Caco-2 (cell line): ENCODE results near the gene TRAFD1. TPM values are rescaled to one million over a fixed set of nuclear protein-coding genes. Genes with fewer than 3 reads are reported as not detected.

Source experiments
- BruUV-seq: library from RNA; stranded (reverse); fragments of 400-500 nt; replicated peaks from 2 replicates; lab custom pipeline; 2021; lab: Mats Ljungman, UMichigan
- CTCF ChIA-PET: fragments of 300-600 bp; sonication (Branson Sonifier 250); formaldehyde crosslinking; loops from one replicate; lab custom pipeline; 2022; ENCODE audit warnings: antibody characterized with exemption; lab: Charles Lee
- POLR2A ChIA-PET: fragments of 300-600 bp; sonication (Branson Sonifier 250); formaldehyde crosslinking; loops from one replicate; lab custom pipeline; 2022; ENCODE audit warnings: antibody characterized with exemption; lab: Charles Lee
- DNase-seq, 2 experiments: peaks; one replicate each; pipeline versions ENCODE4 v3.0.0 to v3.0.0-alpha.2; 2020 to 2022
- H3K27me3 ChIP-seq: replicated peaks from 2 replicates; pipeline ENCODE4 v1.6.0; 2011; ENCODE audit warnings: low read length; ENCODE audit not compliant: control insufficient read depth, insufficient read depth
- H3K36me3 ChIP-seq: 2 replicates; pipeline ENCODE4 v1.5.1; 2011; ENCODE audit warnings: low read length; ENCODE audit not compliant: control insufficient read depth, insufficient read depth
- H3K4me1 ChIP-seq: fragments of 250-450 bp; sonication (Bioruptor Pico); 2 replicates; pipeline ENCODE4 v1.5.1; 2020; ENCODE audit warnings: mild to moderate bottlenecking
- H3K4me3 ChIP-seq: 2 replicates; pipeline ENCODE4 v1.5.1; 2011; ENCODE audit warnings: low read depth, mild to moderate bottlenecking, control low read depth, low read length
- H3K9me3 ChIP-seq: fragments of 250-450 bp; sonication (Bioruptor Pico); 2 replicates; pipeline ENCODE4 v1.5.1; 2020; ENCODE audit warnings: mild to moderate bottlenecking, moderate library complexity
- H3K27ac Mint-ChIP-seq: one replicate; pipeline ENCODE4 v1.8.0; 2022; ENCODE audit warnings: mixed read lengths; ENCODE audit not compliant: unreplicated experiment
- H3K27me3 Mint-ChIP-seq: one replicate; pipeline ENCODE4 v1.8.0; 2022; ENCODE audit warnings: mixed read lengths; ENCODE audit not compliant: insufficient read depth, unreplicated experiment
- H3K36me3 Mint-ChIP-seq: one replicate; pipeline ENCODE4 v1.8.0; 2022; ENCODE audit warnings: mild to moderate bottlenecking, mixed read lengths; ENCODE audit not compliant: insufficient read depth, unreplicated experiment
- H3K4me1 Mint-ChIP-seq: one replicate; pipeline ENCODE4 v1.8.0; 2022; ENCODE audit warnings: low read depth, mixed read lengths; ENCODE audit not compliant: unreplicated experiment
- H3K4me3 Mint-ChIP-seq: one replicate; pipeline ENCODE4 v1.8.0; 2022; ENCODE audit warnings: mild to moderate bottlenecking, moderate library complexity, mixed read lengths; ENCODE audit not compliant: unreplicated experiment
- H3K9me3 Mint-ChIP-seq: one replicate; pipeline ENCODE4 v1.8.0; 2022; ENCODE audit warnings: mixed read lengths; ENCODE audit not compliant: unreplicated experiment
- intact Hi-C: fragments of 100-400 bp; cut with micrococcal nuclease; formaldehyde crosslinking; loops from one replicate; pipeline ENCODE4 v1.10.0; 2022; ENCODE audit not compliant: unreplicated experiment
- total RNA-seq: library from RNA; stranded (reverse); gene quantifications from 2 replicates; pipeline ENCODE4 v1.2.3, GENCODE V29; 2022
- TF ChIP-seq, protein P1 (sequence below), 2 experiments: fragments of 200-600 bp in 1 of 2; IDR thresholded peaks; 1 replicate in 1 of 2; 2 replicates in 1 of 2; pipeline versions ENCODE4 v1.5.1 to v1.8.0; 2011 to 2022; ENCODE audit warnings: antibody characterized with exemption in 1 of 2, control low read depth in 1 of 2, inconsistent platforms in 1 of 2, low read depth in 1 of 2, low read length in 1 of 2, mild to moderate bottlenecking in 1 of 2, moderate library complexity in 1 of 2; ENCODE audit not compliant: insufficient read depth in 1 of 2, severe bottlenecking in 1 of 2, unreplicated experiment in 1 of 2

TRAFD1 gene
- total RNA-seq, 1 experiment from 2014 or later: 25.5 TPM

DNA sequence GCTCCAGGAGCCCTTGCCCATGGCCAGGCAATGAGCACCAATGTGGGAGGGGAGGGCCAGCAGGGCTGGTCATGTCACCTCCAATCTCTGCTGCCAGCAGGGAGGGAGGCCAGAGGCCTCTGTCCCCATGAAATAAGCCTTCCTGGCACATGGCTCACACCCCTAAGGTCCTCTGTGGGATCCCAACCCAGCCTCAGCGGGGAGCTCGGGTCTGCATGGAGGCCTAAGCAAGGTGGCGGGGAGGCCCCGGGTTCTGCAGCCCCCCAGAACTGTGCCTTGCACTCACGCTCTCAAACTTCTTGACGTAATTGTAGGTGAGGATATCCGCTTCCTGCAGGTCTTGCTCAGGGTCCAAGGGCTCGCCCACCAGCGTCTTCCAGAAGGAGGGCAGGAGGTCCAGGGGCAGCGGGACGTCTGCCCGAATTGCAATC, 41.7 kb downstream of the TRAFD1 start:
- Mint-ChIP-seq H3K27ac (no peak overlapping the region), H3K27me3 (no peaks in the 10 kb centered on the region), H3K36me3 (peaks cover 29% of the 10 kb centered on the region), H3K4me3 (no peak overlapping the region), H3K4me1 (no peaks in the 10 kb centered on the region), H3K9me3 (no peaks in the 10 kb centered on the region)
- H3K36me3 ChIP-seq: no peaks in the 10 kb centered on the region; the same call in 1 of the 2 replicates
- TF ChIP-seq, protein P1, sequence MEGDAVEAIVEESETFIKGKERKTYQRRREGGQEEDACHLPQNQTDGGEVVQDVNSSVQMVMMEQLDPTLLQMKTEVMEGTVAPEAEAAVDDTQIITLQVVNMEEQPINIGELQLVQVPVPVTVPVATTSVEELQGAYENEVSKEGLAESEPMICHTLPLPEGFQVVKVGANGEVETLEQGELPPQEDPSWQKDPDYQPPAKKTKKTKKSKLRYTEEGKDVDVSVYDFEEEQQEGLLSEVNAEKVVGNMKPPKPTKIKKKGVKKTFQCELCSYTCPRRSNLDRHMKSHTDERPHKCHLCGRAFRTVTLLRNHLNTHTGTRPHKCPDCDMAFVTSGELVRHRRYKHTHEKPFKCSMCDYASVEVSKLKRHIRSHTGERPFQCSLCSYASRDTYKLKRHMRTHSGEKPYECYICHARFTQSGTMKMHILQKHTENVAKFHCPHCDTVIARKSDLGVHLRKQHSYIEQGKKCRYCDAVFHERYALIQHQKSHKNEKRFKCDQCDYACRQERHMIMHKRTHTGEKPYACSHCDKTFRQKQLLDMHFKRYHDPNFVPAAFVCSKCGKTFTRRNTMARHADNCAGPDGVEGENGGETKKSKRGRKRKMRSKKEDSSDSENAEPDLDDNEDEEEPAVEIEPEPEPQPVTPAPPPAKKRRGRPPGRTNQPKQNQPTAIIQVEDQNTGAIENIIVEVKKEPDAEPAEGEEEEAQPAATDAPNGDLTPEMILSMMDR (IDR thresholded peaks at IDR 0.05; ENCODE audit: insufficient read depth in 1 of 2, low read depth in 1 of 2, low read length in 1 of 2, severe bottlenecking in 1 of 2, unreplicated experiment in 1 of 2): no peak
- CTCF ChIA-PET: no interaction called here
- no peaks in the 10 kb centered on the region for H3K9me3 ChIP-seq
- POLR2A ChIA-PET: no interaction called here
- no peaks in the 10 kb centered on the region for H3K4me1 ChIP-seq
- H3K4me3 ChIP-seq: no peak overlapping the region
- no peaks in the 10 kb centered on the region for H3K27me3 ChIP-seq
- intact Hi-C loops: no loop called here
- peak in 1 of 2 experiments; percentile 23 for DNase-seq
- no TSS peak for BruUV-seq

DNA sequence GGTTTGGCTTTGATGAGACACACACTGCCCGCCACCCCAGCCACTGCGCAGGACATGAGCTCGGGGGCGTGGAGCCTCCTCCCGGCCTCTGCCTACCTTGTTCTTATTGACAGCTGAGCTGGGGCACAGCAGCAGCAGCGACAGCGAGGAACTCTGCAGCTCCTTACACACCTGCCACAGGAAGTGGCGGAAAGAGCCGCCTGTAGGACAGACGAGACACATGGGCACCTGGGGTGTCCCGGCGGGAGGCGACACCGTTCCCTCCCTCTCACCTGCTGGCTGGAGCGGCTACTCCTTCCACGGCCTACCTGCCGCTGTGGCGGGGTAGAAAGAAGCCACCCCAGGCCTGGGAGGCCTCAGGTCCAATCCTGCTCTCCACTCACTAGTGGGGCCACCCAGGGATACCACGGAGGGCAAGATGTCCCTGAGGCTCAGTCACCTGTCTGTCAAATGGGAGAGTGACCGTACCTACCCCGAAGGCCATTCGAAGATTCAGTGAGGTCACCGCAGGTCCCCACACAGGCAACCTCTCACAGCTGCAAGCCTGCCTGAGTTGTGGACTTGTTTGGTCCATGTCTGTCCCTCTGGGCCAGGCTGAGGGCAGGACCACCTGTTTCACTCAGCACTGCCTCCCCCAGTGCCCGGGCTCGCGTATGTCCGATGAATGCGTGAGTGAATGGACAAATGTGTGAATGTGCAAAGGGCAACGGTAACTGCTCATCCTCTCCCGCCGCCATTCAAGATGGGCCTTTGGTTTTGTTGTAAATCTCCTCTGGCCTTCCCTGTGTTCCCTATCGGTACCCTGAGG, 42.6 kb downstream of the TRAFD1 start:
- Mint-ChIP-seq H3K4me1 (no peaks in the 10 kb centered on the region), H3K27me3 (no peaks in the 10 kb centered on the region), H3K36me3 (peaks cover 25% of the 10 kb centered on the region), H3K9me3 (no peaks in the 10 kb centered on the region), H3K4me3 (no peak overlapping the region), H3K27ac (no peak overlapping the region)
- DNase-seq: peak in 1 of 2 experiments; percentile 17
- ChIA-PET POLR2A (no interaction called here), CTCF (no interaction called here)
- TF ChIP-seq, protein P1 (IDR thresholded peaks at IDR 0.05; ENCODE audit: insufficient read depth in 1 of 2, low read depth in 1 of 2, low read length in 1 of 2, severe bottlenecking in 1 of 2, unreplicated experiment in 1 of 2): no peak
- Histone ChIP-seq H3K4me3 (no peak overlapping the region), H3K27me3 (no peaks in the 10 kb centered on the region), H3K4me1 (no peaks in the 10 kb centered on the region), H3K9me3 (no peaks in the 10 kb centered on the region), H3K36me3 (no peaks in the 10 kb centered on the region; the same call in 1 of the 2 replicates)
- no TSS peak for BruUV-seq
- intact Hi-C loops: no loop called here

DNA sequence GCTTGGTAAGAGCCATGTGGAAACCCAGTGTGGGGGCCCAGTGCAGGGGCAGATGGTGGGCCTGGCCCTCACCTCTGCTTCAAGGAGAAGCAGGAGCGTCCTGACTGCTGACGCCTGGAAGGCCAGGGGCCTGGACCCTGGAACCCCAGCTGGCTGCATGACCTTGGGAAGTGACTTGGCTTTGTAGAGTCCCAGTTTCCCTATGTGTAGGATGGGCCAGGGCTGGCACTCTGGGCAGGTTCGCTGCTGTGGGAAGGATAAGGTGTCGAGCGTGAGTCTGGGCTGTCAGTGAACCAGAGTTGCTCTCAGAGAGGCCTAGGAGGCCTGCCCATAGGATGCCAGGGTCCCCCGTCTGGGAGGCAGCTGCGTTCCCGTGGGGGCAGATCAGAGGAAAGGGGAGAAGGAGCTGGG, 43.2 kb downstream of the TRAFD1 start:
- POLR2A ChIA-PET: no interaction called here
- H3K9me3 Mint-ChIP-seq: no peaks in the 10 kb centered on the region
- H3K4me3 Mint-ChIP-seq: no peak overlapping the region
- Histone ChIP-seq H3K4me1 (no peaks in the 10 kb centered on the region), H3K9me3 (no peaks in the 10 kb centered on the region), H3K27me3 (no peaks in the 10 kb centered on the region), H3K36me3 (no peaks in the 10 kb centered on the region; the same call in 1 of the 2 replicates), H3K4me3 (no peak overlapping the region)
- no peaks in the 10 kb centered on the region for H3K4me1 Mint-ChIP-seq
- CTCF ChIA-PET: no interaction called here
- H3K36me3 Mint-ChIP-seq: peaks cover 28% of the 10 kb centered on the region
- H3K27ac Mint-ChIP-seq: no peak overlapping the region
- intact Hi-C loops: no loop called here
- TF ChIP-seq, protein P1 (IDR thresholded peaks at IDR 0.05; ENCODE audit: insufficient read depth in 1 of 2, low read depth in 1 of 2, low read length in 1 of 2, severe bottlenecking in 1 of 2, unreplicated experiment in 1 of 2): no peak
- peak in 1 of 2 experiments; percentile 25 for DNase-seq
- H3K27me3 Mint-ChIP-seq: no peaks in the 10 kb centered on the region
- no TSS peak for BruUV-seq
